Liver (tissue), 3 donors: ENCODE results near the gene CLINT1.

ENCODE experiments used
- CTCF ChIP-seq: fragments of 150-350 bp; IDR thresholded peaks from 2 replicates; pipeline ENCODE4 v1.5.1; 2017; ENCODE audit warnings: improper control_type of control experiment, low read depth, low read length; ENCODE audit not compliant: missing input control
- EGR1 ChIP-seq, 2 donors: IDR thresholded peaks; 2 replicates each; pipeline ENCODE4 v1.6.1; 2016 to 2018; ENCODE audit warnings: antibody characterized with exemption in 2 of 2, low read depth in 2 of 2
- JUND ChIP-seq, 2 donors: IDR thresholded peaks; 2 replicates each; pipeline ENCODE4 v1.6.1; 2016; ENCODE audit warnings: antibody characterized with exemption in 2 of 2
- RAD21 ChIP-seq, 2 donors: IDR thresholded peaks; 2 replicates each; pipeline ENCODE4 v1.6.1; 2016; ENCODE audit warnings: antibody characterized with exemption in 2 of 2, mild to moderate bottlenecking in 2 of 2
- RXRA ChIP-seq, 2 donors: IDR thresholded peaks; 2 replicates each; pipeline ENCODE4 v1.6.1; 2017 to 2018; ENCODE audit warnings: antibody characterized with exemption in 2 of 2, mild to moderate bottlenecking in 1 of 2
- YY1 ChIP-seq: IDR thresholded peaks from 2 replicates; pipeline ENCODE4 v1.6.1; 2016; ENCODE audit warnings: antibody characterized with exemption, mild to moderate bottlenecking
- ZBTB33 ChIP-seq: IDR thresholded peaks from 2 replicates; pipeline ENCODE4 v1.6.1; 2016; ENCODE audit warnings: antibody characterized with exemption
- donor health status: healthy.
- donor health status: healthy.

- no peak for TF ChIP-seq RAD21 (IDR thresholded peaks at IDR 0.05)
- no peak for TF ChIP-seq CTCF
- no peak for TF ChIP-seq EGR1 (IDR thresholded peaks at IDR 0.05; ENCODE audit: low read depth in 2 of 2)
- no peak for TF ChIP-seq RXRA (IDR thresholded peaks at IDR 0.05)
- TF ChIP-seq ZBTB33, result no peak
- no peak for TF ChIP-seq JUND (IDR thresholded peaks at IDR 0.05)
- no peak for TF ChIP-seq YY1
These were observed 100.2 kb downstream of the CLINT1 start for GRCh38 chr5:157758706-157759105.
